Ascending aorta (tissue), 2 donors: ENCODE results near the gene C10orf62. TPM values are rescaled to one million over a fixed set of nuclear protein-coding genes. Genes with fewer than 3 reads are reported as not detected.

ENCODE experiments used
- DNase-seq, 2 donors: peaks; one replicate each; pipeline ENCODE4 v3.0.0-alpha.2; 2019; ENCODE audit warnings: low spot score in 2 of 2
- H3K27ac ChIP-seq, 2 donors: fragments of 200-600 bp; sonication (generic); one replicate each; pipeline ENCODE4 v1.5.1; 2016 to 2017; ENCODE audit warnings: mild to moderate bottlenecking in 1 of 2
- H3K27me3 ChIP-seq: fragments of 200-600 bp; sonication (generic); one replicate; pipeline ENCODE4 v1.5.1; 2017
- H3K36me3 ChIP-seq, 2 donors: fragments of 200-600 bp; sonication (generic); one replicate each; pipeline ENCODE4 v1.5.1; 2016
- H3K4me1 ChIP-seq, 2 donors: fragments of 200-600 bp; sonication (generic); one replicate each; pipeline ENCODE4 v1.5.1; 2016 to 2017; ENCODE audit warnings: mild to moderate bottlenecking in 1 of 2
- H3K4me3 ChIP-seq, 2 donors: fragments of 200-600 bp; sonication (generic); one replicate each; pipeline ENCODE4 v1.5.1; 2016 to 2017; ENCODE audit warnings: mild to moderate bottlenecking in 1 of 2
- H3K9me3 ChIP-seq, 2 donors: fragments of 200-600 bp; sonication (generic); one replicate each; pipeline ENCODE4 v1.5.1; 2016
- intact Hi-C: fragments of 100-400 bp; cut with DNase I; formaldehyde crosslinking; loops from one replicate; pipeline ENCODE4 v1.15.1; 2023
- total RNA-seq: library from RNA; depleted of rRNA; stranded (reverse); fragments of >200 nt; gene quantifications from one replicate; pipeline ENCODE4 v1.1.0, GENCODE V29; 2016
- TF ChIP-seq, protein P1 (sequence below), 3 experiments: fragments of 200-600 bp in 2 of 3; fragments of 450-650 bp in 1 of 3; sonication (generic) in 2 of 3; IDR thresholded peaks; one replicate each; pipeline ENCODE4 v1.5.1; 2016 to 2019; ENCODE audit warnings: antibody characterized with exemption in 3 of 3, mild to moderate bottlenecking in 1 of 3, moderate library complexity in 1 of 3

Gene C10orf62
- total RNA-seq = not detected

DNA sequence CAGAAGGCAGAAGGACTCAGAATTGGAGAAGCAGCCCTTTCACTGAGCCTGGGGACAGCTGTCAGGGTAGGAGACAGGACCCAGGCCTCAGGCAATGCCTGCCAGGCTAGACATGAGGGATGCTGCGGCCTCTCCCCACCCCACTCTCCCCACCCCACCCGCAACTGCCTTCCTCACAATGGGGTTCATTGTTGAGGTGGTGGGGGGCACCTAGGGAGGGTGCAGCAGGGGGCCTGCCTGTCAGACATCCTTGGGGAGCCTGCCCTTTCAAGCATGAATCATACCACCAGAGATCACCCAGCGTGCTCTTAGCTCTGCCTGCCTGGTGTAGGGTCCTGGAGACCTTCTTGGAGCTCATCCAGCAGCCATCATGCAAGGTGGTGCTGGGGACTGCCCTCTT lies at the start of gene C10orf62:
C10orf62 (plus strand) TSS at position 243 of the 400 bp plus-strand sequence. CDS start 177 bp downstream, outside the sequence.
- H3K4me3 ChIP-seq = no peak within 1 kb of the TSS
- no peak within 1 kb of the TSS for H3K27ac ChIP-seq
- intact Hi-C loops = no loop called here
- peaks cover 3 to 19% of the 10 kb centered on the region in 2 donors for H3K4me1 ChIP-seq
- no peaks in the 10 kb centered on the region for H3K36me3 ChIP-seq
- no peak for DNase-seq
- TF ChIP-seq, protein P1, sequence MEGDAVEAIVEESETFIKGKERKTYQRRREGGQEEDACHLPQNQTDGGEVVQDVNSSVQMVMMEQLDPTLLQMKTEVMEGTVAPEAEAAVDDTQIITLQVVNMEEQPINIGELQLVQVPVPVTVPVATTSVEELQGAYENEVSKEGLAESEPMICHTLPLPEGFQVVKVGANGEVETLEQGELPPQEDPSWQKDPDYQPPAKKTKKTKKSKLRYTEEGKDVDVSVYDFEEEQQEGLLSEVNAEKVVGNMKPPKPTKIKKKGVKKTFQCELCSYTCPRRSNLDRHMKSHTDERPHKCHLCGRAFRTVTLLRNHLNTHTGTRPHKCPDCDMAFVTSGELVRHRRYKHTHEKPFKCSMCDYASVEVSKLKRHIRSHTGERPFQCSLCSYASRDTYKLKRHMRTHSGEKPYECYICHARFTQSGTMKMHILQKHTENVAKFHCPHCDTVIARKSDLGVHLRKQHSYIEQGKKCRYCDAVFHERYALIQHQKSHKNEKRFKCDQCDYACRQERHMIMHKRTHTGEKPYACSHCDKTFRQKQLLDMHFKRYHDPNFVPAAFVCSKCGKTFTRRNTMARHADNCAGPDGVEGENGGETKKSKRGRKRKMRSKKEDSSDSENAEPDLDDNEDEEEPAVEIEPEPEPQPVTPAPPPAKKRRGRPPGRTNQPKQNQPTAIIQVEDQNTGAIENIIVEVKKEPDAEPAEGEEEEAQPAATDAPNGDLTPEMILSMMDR (IDR thresholded peaks at IDR 0.05) = no peak
- no peaks in the 10 kb centered on the region for H3K9me3 ChIP-seq
- no peaks in the 10 kb centered on the region for H3K27me3 ChIP-seq

DNA sequence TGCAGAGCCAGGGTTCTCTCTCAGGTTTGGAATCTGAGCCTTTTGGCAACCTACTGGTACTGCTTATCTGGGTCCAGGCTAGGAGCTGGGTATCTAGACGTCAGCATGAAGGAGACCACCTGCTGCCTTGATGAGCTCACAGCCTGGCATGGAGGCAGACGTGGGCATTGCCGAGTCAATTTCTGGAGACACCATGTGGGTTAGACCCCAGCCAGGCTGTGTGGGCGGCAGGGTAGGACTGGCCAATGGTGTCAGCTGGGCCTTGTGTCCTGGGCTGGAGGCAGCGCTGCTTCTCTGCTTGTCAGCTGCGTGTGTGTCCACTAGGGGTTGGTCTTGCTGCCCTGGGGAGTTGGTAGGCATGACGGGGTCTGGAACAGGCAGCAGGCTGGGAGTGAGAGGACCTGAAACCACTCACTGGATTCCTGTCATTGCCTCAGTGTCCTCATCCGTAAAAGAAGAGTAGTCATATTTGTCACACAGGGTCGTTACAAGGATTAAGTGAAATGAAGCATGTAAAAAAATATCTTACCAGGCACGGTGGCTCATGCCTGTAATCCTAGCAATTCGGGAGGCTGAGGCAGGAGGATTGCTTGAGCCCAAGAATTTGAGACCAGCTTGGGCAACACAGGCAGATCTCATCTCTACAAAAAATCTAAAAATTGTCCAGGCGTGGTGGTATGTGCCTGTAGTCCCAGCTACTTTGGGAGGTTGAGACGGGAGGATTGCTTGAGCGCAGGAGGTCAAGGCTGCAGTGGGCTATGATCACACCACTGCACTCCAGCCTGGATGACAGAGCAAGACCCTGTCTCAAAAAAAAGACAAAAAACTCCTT lies 48.6 kb upstream of the C10orf62 start:
- Histone ChIP-seq H3K36me3 (no peaks in the 10 kb centered on the region), H3K9me3 (no peaks in the 10 kb centered on the region), H3K4me1 (peaks cover 15 to 52% of the 10 kb centered on the region in 2 donors), H3K27ac (peak overlapping the region; percentile 95 to 97), H3K27me3 (no peaks in the 10 kb centered on the region), H3K4me3 (no peak overlapping the region)
- intact Hi-C loops = no loop called here
- TF ChIP-seq, protein P1 (IDR thresholded peaks at IDR 0.05) = peak in 1 of 3 experiments; percentile 25
- no peak for DNase-seq

DNA sequence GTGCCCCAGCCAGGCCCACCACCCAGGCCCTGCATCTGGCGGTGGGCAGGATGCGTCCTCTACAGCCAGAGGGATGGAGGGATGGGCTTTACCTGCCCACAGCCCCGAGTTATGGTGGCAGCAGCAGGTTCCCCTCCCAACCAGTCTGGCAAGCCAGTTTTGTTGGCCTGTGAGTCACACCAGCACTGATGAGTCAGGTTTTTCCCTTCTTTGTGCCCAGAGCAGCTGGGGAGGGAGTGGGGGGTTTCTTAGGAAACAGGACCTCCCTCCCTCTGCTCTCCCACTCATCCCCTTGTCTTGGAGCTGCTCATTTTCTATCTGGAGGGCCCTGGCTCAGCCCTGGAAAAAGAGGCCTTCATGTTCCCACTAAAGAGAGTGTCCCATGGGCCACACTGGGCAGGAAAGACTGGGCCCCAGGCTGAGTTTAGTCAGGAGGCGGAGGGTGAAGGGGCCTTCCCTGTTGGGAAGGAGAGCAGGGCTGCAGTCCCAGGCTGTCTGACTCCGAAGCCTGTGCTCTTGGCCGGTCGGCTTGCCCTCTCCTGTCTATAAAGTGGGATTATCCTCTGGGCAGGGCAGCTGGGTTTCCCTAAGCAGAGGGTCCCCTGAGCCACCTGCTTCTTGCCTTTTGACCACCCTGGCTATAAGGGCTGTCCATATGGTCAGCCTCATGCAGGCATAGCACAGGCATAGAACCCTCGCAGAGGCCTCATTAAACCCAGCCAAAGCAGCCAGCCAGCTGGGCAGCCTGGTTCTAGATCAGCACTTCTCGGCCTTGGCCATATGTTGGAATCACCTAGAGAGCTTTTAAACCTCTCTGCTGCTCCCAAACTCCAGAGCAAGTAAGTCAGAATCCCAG lies 47.1 kb upstream of the C10orf62 start:
- H3K4me3 ChIP-seq = no peak overlapping the region

DNA sequence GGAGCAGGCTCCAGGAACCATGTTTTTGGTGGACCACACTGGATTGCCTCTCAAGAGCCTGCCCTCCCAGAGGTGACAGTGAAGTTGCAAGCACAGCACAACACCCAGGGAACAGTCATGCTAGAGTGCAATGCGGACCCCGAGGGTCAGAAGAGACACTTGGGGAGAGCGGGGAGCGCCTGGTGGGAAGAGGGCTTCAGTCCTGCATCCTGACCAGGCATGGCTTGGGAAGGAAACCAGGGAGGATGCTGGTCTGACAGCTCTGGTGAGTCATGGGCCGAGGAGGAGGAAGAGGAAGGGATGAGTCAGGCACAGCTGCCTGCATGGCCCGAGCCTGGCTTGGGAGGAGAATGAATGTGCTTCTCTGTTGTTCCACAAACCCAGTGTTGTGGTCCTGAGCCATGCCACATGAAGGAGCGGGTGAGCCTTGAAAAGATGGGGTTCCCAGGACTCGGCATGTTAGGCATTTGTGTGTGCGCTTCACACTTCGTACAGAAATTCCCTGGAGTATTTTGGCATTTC lies 46.4 kb upstream of the C10orf62 start:
- intact Hi-C loops = loop anchor here (1.0 kb wide), 1 partner anchor 45 kb away; the partner anchor contains the start of genes MMS19 and UBTD1
- H3K4me1 ChIP-seq = peaks cover 15 to 52% of the 10 kb centered on the region in 2 donors
- peak; percentile 84 to 95 for DNase-seq
- H3K27me3 ChIP-seq = no peaks in the 10 kb centered on the region
- peak overlapping the region; percentile 95 to 97 for H3K27ac ChIP-seq
- H3K9me3 ChIP-seq = no peaks in the 10 kb centered on the region
- H3K36me3 ChIP-seq = no peaks in the 10 kb centered on the region
- TF ChIP-seq, protein P1 (IDR thresholded peaks at IDR 0.05) = no peak
- H3K4me3 ChIP-seq = no peak overlapping the region

More for the DNA sequence above, 47.1 kb upstream of the C10orf62 start:
- Histone ChIP-seq H3K27ac (peak overlapping the region; percentile 95 to 97), H3K27me3 (no peaks in the 10 kb centered on the region), H3K4me1 (peaks cover 15 to 52% of the 10 kb centered on the region in 2 donors), H3K36me3 (no peaks in the 10 kb centered on the region), H3K9me3 (no peaks in the 10 kb centered on the region)
- intact Hi-C loops = loop anchor here (1.0 kb wide), 1 partner anchor 44 kb away; the partner anchor contains the start of genes MMS19 and UBTD1
- peak; percentile 76 to 93 for DNase-seq
- TF ChIP-seq, protein P1 (IDR thresholded peaks at IDR 0.05) = no peak

DNA sequence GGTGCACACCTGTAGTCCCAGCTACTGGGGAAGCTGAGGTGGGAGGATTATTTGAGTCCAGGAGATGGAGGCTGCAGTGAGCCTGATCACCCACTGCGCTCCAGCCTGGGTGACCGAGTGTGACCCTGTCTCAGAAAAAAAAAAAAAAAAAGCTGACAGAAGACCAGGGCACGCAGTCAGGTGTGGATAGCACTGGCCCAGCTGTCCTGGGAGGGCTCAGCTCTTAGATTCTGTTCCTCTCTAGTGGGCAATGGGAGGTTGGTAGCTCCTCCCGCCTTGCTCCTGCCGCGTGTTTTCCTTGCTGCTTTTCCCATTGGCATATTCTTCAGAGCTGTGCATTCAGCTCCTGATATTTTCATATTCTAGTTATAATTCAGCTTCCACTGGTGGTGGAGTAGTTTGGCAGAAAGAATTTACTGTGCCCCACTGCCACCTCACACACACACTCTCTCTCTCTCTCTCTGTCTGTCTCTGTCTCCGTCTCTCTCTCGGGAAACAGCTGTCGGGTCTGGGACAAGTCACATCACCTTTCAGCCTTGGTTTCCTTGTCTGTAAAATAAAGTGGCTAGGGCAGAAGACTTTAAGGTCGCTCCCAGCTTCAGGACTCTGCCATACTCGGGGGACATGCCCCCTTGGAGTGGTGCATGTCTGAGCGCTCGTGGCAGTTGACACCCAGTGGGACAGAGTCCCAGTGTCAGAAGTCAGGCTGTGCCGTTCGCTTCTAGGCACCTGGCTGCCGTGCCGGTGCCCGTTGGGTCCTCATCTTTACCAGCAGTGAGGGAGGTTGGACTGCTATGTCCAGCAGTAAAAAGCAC lies 42.9 kb upstream of the C10orf62 start:
- TF ChIP-seq, protein P1 (IDR thresholded peaks at IDR 0.05) = no peak
- H3K27ac ChIP-seq = no peak overlapping the region
- DNase-seq = no peak
- no peaks in the 10 kb centered on the region for H3K9me3 ChIP-seq
- peaks cover 10 to 27% of the 10 kb centered on the region in 2 donors for H3K4me1 ChIP-seq
- intact Hi-C loops = no loop called here
- H3K27me3 ChIP-seq = no peaks in the 10 kb centered on the region
- no peak overlapping the region for H3K4me3 ChIP-seq
- H3K36me3 ChIP-seq = no peaks in the 10 kb centered on the region
